Pancreas (tissue), 10 donors: ENCODE measurements around the gene CAMSAP3. TPM values are rescaled to one million over a fixed set of nuclear protein-coding genes. Genes with fewer than 3 reads are reported as not detected.

Source experiments
- ATAC-seq, 4 donors: fragments of 200-7000 bp; cut with Tn5 transposase; one replicate each; pipeline versions ENCODE4 v1.8.0 to v1.9.1; 2020; ENCODE audit warnings: mild to moderate bottlenecking in 4 of 4, moderate library complexity in 4 of 4
- DNase-seq, 6 donors: peaks; one replicate each; pipeline ENCODE4 v3.0.0-alpha.2; 2020
- FAIRE-seq: peaks from 2 replicates; lab custom pipeline; 2012; peaks lifted over from hg19 to GRCh38; lab: Jason Lieb, UNC
- H3K27ac ChIP-seq, 4 donors: fragments of 200-600 bp; sonication (generic); 1 replicate in 3 of 4; 2 replicates in 1 of 4; pipeline versions ENCODE4 v1.5.0 to v1.8.0; 2020
- H3K27me3 ChIP-seq, 4 donors: fragments of 200-600 bp; one replicate each; pipeline ENCODE4 v1.8.0; 2021
- H3K36me3 ChIP-seq, 3 donors: fragments of 200-600 bp; sonication (generic) in 1 of 3; one replicate each; pipeline versions ENCODE4 v1.5.0 to v1.8.0; 2020 to 2021
- H3K4me1 ChIP-seq, 3 donors: fragments of 200-600 bp; one replicate each; pipeline ENCODE4 v1.8.0; 2021
- H3K4me3 ChIP-seq, 4 donors: fragments of 200-600 bp; sonication (generic) in 2 of 4; one replicate each; pipeline versions ENCODE4 v1.5.0 to v1.8.0; 2020 to 2021
- H3K9me3 ChIP-seq, 4 donors: fragments of 200-600 bp; one replicate each; pipeline ENCODE4 v1.8.0; 2021
- WGBS, 2 donors: extraction: QIAGEN DNeasy Blood & Tissue Kit; methylation state at CpG; one replicate each; pipeline ENCODE4 v1.1.7; 2013; 5-methylcytosine and 5-hydroxymethylcytosine counted together
- intact Hi-C, 3 donors: fragments of 100-400 bp; cut with DNase I; formaldehyde crosslinking; loops; one replicate each; pipeline versions ENCODE4 v1.11.1 to v1.14.2; 2022
- polyA plus RNA-seq, 2 donors: library from polyadenylated mRNA; stranded (reverse); fragments of 200-250 nt; gene quantifications; one replicate each; pipeline ENCODE4 v1.2.3, GENCODE V29; 2013
- total RNA-seq, 6 donors: library from RNA; stranded (reverse); fragmentation: NEBNext Ultra II Directional in 4 of 6; extraction: Animal tissue kit (Norgen Biotek cat#: 25700) in 4 of 6; gene quantifications; one replicate each; pipeline versions ENCODE4 v1.2.1 to v1.2.4, GENCODE V29; 2021 to 2023
- TF ChIP-seq, protein P1 (sequence below), 4 donors: fragments of 200-600 bp; sonication (generic) in 3 of 4; IDR thresholded peaks; one replicate each; pipeline versions ENCODE4 v1.5.0 to v1.8.0; 2021; ENCODE audit warnings: antibody characterized with exemption in 4 of 4
- donor health status: healthy with polysubstance abuse.
- donor health status: DM: no; HTN: no; CAD: no; lungs with moderate emphysema.
- donor health status: DM: no; HTN: no; CAD: no.
- donor health status: control.
- donor health status: control.
- donor health status: Bipolar disorder and iron deficiency.
- donor health status: DM: yes; HTN: yes; CAD: no.
- donor health status: DM: no; HTN: no; CAD: no.
- donor health status: DM: no; HTN: no; CAD: no.
- donor health status: DM: yes; HTN: yes; CAD: no.

CAMSAP3 gene
- total and polyA plus RNA-seq, 8 donors, result 12.1 to 64.5 (median 23.5) TPM

DNA sequence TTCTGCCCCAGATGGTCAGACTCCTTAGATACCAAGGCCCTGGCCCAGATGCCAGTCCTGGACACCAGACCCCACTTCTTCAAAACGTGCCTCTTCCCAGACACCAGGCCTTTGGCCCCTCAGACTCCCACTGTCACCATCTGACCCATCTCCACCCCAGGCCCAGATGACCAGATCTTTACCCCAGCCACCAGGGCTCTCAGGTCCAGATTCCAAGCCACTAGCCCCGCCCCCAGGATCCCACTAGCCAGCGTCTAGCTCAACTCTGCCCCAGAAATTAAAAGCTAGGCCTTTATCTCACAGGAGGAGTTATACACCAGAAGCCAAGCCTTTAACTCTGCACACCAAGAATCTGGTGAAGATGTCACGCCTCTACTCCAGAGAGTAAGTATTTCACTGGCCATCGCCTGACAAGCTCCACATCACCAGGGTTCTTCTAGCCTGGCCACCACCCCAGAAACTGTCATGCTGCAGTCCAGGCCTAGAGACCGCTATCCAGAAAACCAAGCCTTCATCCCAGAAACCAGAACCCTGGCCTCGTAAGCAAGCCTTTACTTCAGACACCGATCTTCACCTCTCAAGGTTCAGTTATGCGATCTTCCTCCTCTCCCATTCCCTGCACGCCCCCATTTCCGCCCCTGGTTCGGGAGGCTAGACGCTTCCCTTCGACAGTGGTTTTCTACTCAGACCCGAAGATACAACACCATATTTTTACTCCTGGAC lies 33.1 kb downstream of the CAMSAP3 start:
- Histone ChIP-seq H3K4me3 (peak overlapping the region; percentile 73 to 97 (median 83)), H3K27me3 (no peaks in the 10 kb centered on the region), H3K36me3 (peaks cover 0 to 11% (median 0%) of the 10 kb centered on the region in 3 donors), H3K9me3 (no peaks in the 10 kb centered on the region), H3K4me1 (peaks cover 11 to 16% (median 16%) of the 10 kb centered on the region in 3 donors), H3K27ac (peak overlapping the region; percentile 44 to 73 (median 63))
- intact Hi-C loops, result no loop called here
- DNase-seq (no peak), ATAC-seq (no peak), FAIRE-seq (no peak)
- WGBS, 2 donors, result 2 to 3% methylated on average over 15 of the region's 15 CpGs
- TF ChIP-seq, protein P1, sequence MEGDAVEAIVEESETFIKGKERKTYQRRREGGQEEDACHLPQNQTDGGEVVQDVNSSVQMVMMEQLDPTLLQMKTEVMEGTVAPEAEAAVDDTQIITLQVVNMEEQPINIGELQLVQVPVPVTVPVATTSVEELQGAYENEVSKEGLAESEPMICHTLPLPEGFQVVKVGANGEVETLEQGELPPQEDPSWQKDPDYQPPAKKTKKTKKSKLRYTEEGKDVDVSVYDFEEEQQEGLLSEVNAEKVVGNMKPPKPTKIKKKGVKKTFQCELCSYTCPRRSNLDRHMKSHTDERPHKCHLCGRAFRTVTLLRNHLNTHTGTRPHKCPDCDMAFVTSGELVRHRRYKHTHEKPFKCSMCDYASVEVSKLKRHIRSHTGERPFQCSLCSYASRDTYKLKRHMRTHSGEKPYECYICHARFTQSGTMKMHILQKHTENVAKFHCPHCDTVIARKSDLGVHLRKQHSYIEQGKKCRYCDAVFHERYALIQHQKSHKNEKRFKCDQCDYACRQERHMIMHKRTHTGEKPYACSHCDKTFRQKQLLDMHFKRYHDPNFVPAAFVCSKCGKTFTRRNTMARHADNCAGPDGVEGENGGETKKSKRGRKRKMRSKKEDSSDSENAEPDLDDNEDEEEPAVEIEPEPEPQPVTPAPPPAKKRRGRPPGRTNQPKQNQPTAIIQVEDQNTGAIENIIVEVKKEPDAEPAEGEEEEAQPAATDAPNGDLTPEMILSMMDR (IDR thresholded peaks at IDR 0.05), result no peak

DNA sequence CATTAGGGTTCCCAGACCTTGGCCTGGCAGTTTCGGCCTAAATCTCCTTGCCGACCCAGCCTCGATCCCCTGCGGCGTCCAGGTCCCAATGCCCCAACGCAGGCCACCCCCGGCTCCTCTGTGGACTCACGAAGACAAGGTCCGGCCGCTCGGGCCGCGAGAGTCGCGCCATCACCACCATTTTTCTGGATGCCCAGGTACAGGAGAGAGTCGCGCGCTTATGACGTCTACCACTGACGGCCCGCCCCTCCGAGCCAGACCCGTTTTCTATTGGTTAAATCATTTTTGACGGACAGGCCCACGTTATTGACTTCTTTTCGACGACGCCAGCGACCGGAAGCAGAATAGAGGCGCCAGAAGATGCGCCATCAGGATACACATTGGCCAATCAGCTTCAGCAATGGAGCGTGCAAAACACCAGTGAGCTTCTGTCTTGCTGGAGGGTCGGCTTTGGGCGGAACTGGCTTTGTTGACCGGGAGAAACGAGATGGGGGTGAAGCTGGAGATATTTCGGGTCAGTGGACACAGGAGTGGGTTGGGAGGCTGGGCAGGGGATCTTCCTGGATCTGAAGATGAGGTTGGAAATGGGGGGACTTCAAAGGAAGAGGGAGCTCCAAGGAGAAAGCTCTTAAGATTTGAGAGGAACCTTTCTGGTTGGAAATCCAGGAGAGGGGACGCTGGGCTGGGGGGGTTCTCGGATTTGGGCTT lies 33.8 kb downstream of the CAMSAP3 start, which contains the start of the genes PET100 and XAB2:
Gene PET100, plus strand, starts transcription at position 447 of the 708 bp plus-strand sequence. Its CDS starts 41 bp downstream, at position 488.
Gene XAB2, minus strand, starts transcription at position 199 of the 708 bp plus-strand sequence. Its CDS starts 18 bp downstream, at position 181.
- TF ChIP-seq, protein P1 (IDR thresholded peaks at IDR 0.05), result no peak
- Histone ChIP-seq H3K4me1 (peaks cover 11 to 16% (median 16%) of the 10 kb centered on the region in 3 donors), H3K4me3 (peak within 1 kb of the TSS; percentile 73 to 97 (median 83)), H3K36me3 (peaks cover 0 to 7% (median 0%) of the 10 kb centered on the region in 3 donors), H3K27me3 (no peaks in the 10 kb centered on the region), H3K27ac (peak within 1 kb of the TSS; percentile 44 to 73 (median 63)), H3K9me3 (no peaks in the 10 kb centered on the region)
- peak; percentile 99 for FAIRE-seq
- DNase-seq, result peak; percentile 93 to 98 (median 96)
- intact Hi-C loops, result no loop called here
- 0% methylated on average over 40 of the region's 40 CpGs for WGBS, 2 donors
- ATAC-seq, result peak; percentile 97 to 98 (median 97)

DNA sequence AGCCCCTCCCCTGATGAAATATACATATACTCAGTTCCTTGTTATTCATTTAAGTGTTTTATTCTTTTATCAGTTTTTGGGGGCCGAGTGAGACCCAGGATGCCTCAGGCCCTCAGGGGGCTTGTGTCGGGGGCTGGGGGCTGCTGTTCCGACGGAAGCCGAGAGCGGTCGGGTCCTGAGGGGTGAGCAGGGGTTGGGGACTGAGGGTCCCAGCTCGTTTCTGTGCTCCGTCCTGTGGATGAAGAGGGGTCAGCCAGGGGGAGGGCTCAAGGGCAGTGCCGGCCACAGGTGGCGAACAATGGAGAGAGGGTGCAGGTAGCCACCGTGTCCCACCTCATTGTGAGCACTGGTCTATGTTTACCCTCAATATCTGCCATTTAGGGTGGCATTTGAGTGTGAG lies 35.9 kb downstream of the CAMSAP3 start:
- TF ChIP-seq, protein P1 (IDR thresholded peaks at IDR 0.05), result no peak
- Histone ChIP-seq H3K36me3 (no peaks in the 10 kb centered on the region), H3K27ac (no peak overlapping the region), H3K9me3 (no peaks in the 10 kb centered on the region), H3K27me3 (no peaks in the 10 kb centered on the region), H3K4me3 (no peak overlapping the region), H3K4me1 (peaks cover 11 to 19% (median 16%) of the 10 kb centered on the region in 3 donors)
- WGBS, 2 donors, result 84 to 90% methylated on average over 12 of the region's 12 CpGs
- ATAC-seq (no peak), DNase-seq (peak in 1 of 6 donors; percentile 58), FAIRE-seq (no peak)
- intact Hi-C loops, result no loop called here

DNA sequence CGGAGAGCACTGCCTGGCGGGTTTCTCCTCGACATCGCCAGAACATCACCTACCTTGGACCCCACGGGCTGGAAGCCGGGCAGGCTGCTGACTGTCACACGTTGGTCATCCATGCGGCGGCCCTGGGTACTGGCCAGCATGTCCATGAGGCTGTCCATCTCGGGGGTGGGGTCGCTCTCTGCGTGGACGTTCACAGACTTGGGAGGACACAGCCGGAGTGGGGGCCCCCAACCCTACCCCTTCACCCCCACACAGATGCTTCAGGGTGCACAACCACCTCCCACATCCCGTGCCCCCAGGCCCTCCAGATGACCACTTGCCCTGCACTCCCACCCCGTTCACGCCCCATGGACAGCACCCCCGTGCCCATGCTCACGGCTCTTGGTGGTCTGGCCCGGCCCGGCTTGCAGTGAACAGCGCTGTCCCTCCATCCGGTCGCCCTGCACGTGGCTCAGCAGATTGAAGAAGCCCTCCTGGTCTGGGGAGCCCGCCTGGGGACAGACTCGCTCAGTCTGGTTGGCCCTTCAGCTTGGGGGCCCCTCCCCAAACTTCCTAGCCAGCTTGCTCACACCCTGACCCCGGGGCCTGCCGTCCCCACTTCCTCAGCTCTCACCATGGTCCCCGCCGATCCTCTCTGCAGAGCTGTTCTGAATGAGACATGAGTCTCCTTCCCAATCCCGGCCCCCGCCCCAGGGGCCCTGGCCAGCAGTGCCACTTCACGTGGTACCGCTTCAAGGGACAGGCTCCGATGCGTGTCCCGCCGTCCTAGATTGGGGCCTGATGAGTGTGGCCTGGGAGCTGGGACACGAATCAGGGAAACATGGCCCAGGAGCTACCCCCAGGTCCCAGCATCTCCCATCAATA lies 36.9 kb downstream of the CAMSAP3 start:
- no peak overlapping the region for H3K27ac ChIP-seq
- no peak for FAIRE-seq
- 85 to 90% methylated on average over 40 of the region's 40 CpGs for WGBS, 2 donors

More for the DNA sequence above, 36.9 kb downstream of the CAMSAP3 start:
- Histone ChIP-seq H3K9me3 (no peaks in the 10 kb centered on the region), H3K4me3 (no peak overlapping the region), H3K4me1 (peaks cover 11 to 20% (median 16%) of the 10 kb centered on the region in 3 donors), H3K27me3 (no peaks in the 10 kb centered on the region), H3K36me3 (no peaks in the 10 kb centered on the region)
- no peak for ATAC-seq
- intact Hi-C loops, result no loop called here
- peak in 1 of 6 donors; percentile 83 for DNase-seq
- TF ChIP-seq, protein P1 (IDR thresholded peaks at IDR 0.05), result no peak
